Vagina (tissue), 2 donors: ENCODE measurements around the gene PCBP3. TPM values are rescaled to one million over a fixed set of nuclear protein-coding genes. Genes with fewer than 3 reads are reported as not detected.
"Not testable (repeated sequence)": the region's sequence is repeated elsewhere in the genome, so short reads cannot be mapped to it uniquely, and the experiment has no call there.

Experiments
- DNase-seq, 2 donors: peaks; one replicate each; pipeline ENCODE4 v3.0.0-alpha.2; 2017; ENCODE audit errors: extremely low spot score in 2 of 2
- H3K27ac ChIP-seq: fragments of 200-600 bp; sonication (generic); one replicate; pipeline ENCODE4 v1.5.1; 2019
- H3K27me3 ChIP-seq: fragments of 200-600 bp; sonication (generic); one replicate; pipeline ENCODE4 v1.5.1; 2019
- H3K36me3 ChIP-seq, 2 donors: fragments of 200-600 bp; sonication (generic); one replicate each; pipeline ENCODE4 v1.5.1; 2017 to 2019
- H3K4me1 ChIP-seq: fragments of 200-600 bp; sonication (generic); one replicate; pipeline ENCODE4 v1.5.1; 2019
- H3K4me3 ChIP-seq, 2 donors: fragments of 200-600 bp; sonication (generic); 1 replicate in 1 of 2; 2 replicates in 1 of 2; pipeline ENCODE4 v1.5.1; 2016 to 2019
- H3K9me3 ChIP-seq: fragments of 200-600 bp; sonication (generic); one replicate; pipeline ENCODE4 v1.5.1; 2019
- POLR2A ChIP-seq, 2 donors: fragments of 450-650 bp; IDR thresholded peaks; one replicate each; pipeline ENCODE4 v1.6.1; 2017; ENCODE audit warnings: antibody characterized with exemption in 2 of 2, mild to moderate bottlenecking in 2 of 2, moderate library complexity in 2 of 2
- POLR2AphosphoS5 ChIP-seq, 2 donors: sonication (generic); formaldehyde crosslinking; IDR thresholded peaks; one replicate each; pipeline ENCODE4 v1.9.0; 2017; ENCODE audit warnings: antibody characterized with exemption in 2 of 2, mild to moderate bottlenecking in 2 of 2, low read depth in 1 of 2; ENCODE audit not compliant: insufficient read depth in 1 of 2
- intact Hi-C: fragments of 100-400 bp; cut with DNase I; formaldehyde crosslinking; loops from one replicate; pipeline ENCODE4 v1.15.1; 2023
- total RNA-seq: library from RNA; depleted of rRNA; stranded (reverse); fragments of >200 nt; gene quantifications from one replicate; pipeline ENCODE4 v1.2.3, GENCODE V29; 2016
- TF ChIP-seq, protein P1 (sequence below), 3 experiments: fragments of 450-650 bp in 2 of 3; fragments of 200-600 bp in 1 of 3; sonication (generic) in 1 of 3; IDR thresholded peaks; one replicate each; pipeline ENCODE4 v1.5.1; 2017 to 2019; ENCODE audit warnings: antibody characterized with exemption in 3 of 3, mild to moderate bottlenecking in 2 of 3, moderate library complexity in 2 of 3

PCBP3 gene
- total RNA-seq, 1 donor from 2014 or later: 4.9 TPM

DNA sequence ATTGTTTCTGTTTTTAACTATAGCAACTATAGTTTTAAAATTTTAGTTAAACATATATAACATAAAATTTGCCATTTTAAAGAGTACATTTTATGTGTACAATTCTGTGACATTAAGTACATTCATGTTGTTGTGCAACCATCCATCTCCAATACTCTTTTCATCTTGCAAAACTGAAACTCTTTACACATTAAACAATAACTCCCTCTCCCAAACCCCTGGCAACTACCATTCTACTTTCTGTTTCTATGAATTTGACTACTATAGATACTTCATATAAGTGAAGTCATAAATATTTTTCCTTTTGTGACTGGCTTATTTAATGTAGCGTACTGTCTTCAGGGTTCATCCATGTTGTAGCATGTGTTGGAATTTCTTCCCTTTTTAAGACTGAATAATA is 25.9 kb downstream of the PCBP3 start:
- TF ChIP-seq, protein P1, sequence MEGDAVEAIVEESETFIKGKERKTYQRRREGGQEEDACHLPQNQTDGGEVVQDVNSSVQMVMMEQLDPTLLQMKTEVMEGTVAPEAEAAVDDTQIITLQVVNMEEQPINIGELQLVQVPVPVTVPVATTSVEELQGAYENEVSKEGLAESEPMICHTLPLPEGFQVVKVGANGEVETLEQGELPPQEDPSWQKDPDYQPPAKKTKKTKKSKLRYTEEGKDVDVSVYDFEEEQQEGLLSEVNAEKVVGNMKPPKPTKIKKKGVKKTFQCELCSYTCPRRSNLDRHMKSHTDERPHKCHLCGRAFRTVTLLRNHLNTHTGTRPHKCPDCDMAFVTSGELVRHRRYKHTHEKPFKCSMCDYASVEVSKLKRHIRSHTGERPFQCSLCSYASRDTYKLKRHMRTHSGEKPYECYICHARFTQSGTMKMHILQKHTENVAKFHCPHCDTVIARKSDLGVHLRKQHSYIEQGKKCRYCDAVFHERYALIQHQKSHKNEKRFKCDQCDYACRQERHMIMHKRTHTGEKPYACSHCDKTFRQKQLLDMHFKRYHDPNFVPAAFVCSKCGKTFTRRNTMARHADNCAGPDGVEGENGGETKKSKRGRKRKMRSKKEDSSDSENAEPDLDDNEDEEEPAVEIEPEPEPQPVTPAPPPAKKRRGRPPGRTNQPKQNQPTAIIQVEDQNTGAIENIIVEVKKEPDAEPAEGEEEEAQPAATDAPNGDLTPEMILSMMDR (IDR thresholded peaks at IDR 0.05): no peak
- TF ChIP-seq POLR2A (IDR thresholded peaks at IDR 0.05) (no peak), POLR2AphosphoS5 (IDR thresholded peaks at IDR 0.05; ENCODE audit: insufficient read depth in 1 of 2, low read depth in 1 of 2) (no peak)
- DNase-seq: no peak

DNA sequence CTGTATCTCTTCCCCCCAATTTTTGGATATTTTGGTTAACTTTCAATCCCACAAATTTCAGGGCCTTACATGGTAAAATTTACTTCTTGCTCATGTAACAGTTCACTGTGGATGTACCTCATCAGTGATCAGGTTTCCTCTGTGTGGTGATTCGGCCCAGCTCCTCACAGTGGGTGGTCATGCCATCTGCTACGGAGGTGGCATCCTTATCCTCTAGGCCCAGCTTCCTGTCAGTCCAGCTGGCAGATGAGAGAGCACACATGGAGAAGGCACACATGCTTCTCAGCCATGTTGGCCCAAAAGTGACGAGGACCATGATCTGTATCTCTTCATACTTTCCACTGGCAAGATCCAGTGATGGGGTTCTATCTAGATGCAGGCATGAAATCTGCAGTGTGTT is 27.2 kb downstream of the PCBP3 start:
- Histone ChIP-seq H3K27ac (no peak overlapping the region), H3K9me3 (peaks cover 2% of the 10 kb centered on the region), H3K4me3 (no peak overlapping the region), H3K27me3 (no peaks in the 10 kb centered on the region), H3K4me1 (no peaks in the 10 kb centered on the region), H3K36me3 (no peaks in the 10 kb centered on the region)
- DNase-seq: no peak
- TF ChIP-seq, protein P1 (IDR thresholded peaks at IDR 0.05): no peak
- TF ChIP-seq POLR2A (IDR thresholded peaks at IDR 0.05): no peak
- no peak for TF ChIP-seq POLR2AphosphoS5 (IDR thresholded peaks at IDR 0.05; ENCODE audit: insufficient read depth in 1 of 2, low read depth in 1 of 2)
- intact Hi-C loops: no loop called here

More for the DNA sequence above, 25.9 kb downstream of the PCBP3 start:
- Histone ChIP-seq H3K27me3 (no peaks in the 10 kb centered on the region), H3K4me3 (no peak overlapping the region), H3K27ac (no peak overlapping the region), H3K36me3 (no peaks in the 10 kb centered on the region), H3K4me1 (no peaks in the 10 kb centered on the region), H3K9me3 (peaks cover 2% of the 10 kb centered on the region)
- intact Hi-C loops: no loop called here

GRCh38 chr21:45678790-45679189 is 35.3 kb downstream of the PCBP3 start:
- intact Hi-C loops, H3K27ac ChIP-seq, H3K4me1 ChIP-seq, DNase-seq, H3K36me3 ChIP-seq, H3K4me3 ChIP-seq, H3K9me3 ChIP-seq, H3K27me3 ChIP-seq: not testable (repeated sequence)

DNA sequence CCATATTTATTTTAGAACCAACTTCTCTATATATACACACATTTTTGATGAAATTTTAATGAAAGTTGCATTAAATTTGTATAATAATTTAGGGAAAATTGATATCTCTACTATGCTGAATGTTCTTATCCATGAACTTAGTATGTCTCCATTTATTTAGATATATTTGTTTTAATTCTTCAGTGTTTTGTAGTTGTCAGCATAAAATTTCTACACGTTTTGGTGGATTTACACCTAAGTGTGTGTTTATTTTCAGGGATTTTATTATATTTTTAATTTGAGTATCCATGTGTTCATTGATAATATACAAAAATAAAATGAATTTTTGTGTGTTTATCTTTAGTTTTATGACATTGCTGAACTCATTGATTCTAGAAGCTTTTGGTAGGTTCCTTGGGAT is 36.7 kb downstream of the PCBP3 start:
- H3K4me1 ChIP-seq: no peaks in the 10 kb centered on the region
- no peaks in the 10 kb centered on the region for H3K9me3 ChIP-seq
- no peak for TF ChIP-seq POLR2AphosphoS5 (IDR thresholded peaks at IDR 0.05; ENCODE audit: insufficient read depth in 1 of 2, low read depth in 1 of 2)
- TF ChIP-seq POLR2A (IDR thresholded peaks at IDR 0.05): no peak
- TF ChIP-seq, protein P1 (IDR thresholded peaks at IDR 0.05): no peak
- H3K27me3 ChIP-seq: no peaks in the 10 kb centered on the region
- no peak overlapping the region for H3K4me3 ChIP-seq
- no peak overlapping the region for H3K27ac ChIP-seq
- intact Hi-C loops: no loop called here
- no peak for DNase-seq
- no peaks in the 10 kb centered on the region for H3K36me3 ChIP-seq

GRCh38 chr21:45695086-45695485 is 51.6 kb downstream of the PCBP3 start:
- Histone ChIP-seq H3K36me3 (no peaks in the 10 kb centered on the region), H3K27ac (no peak overlapping the region), H3K4me1 (no peaks in the 10 kb centered on the region), H3K4me3 (no peak overlapping the region), H3K27me3 (no peaks in the 10 kb centered on the region), H3K9me3 (no peaks in the 10 kb centered on the region)
- intact Hi-C loops: no loop called here
- no peak for DNase-seq
- no peak for TF ChIP-seq POLR2AphosphoS5 (IDR thresholded peaks at IDR 0.05; ENCODE audit: insufficient read depth in 1 of 2, low read depth in 1 of 2)
- TF ChIP-seq, protein P1 (IDR thresholded peaks at IDR 0.05): no peak
- no peak for TF ChIP-seq POLR2A (IDR thresholded peaks at IDR 0.05)
